ENCODE results near the gene NEGR1. TPM values are rescaled to one million over a fixed set of nuclear protein-coding genes. Genes with fewer than 3 reads are reported as not detected.

Gene NEGR1
- 1 to 10 TPM in 2 of 4 donors, under 1 TPM in 1, not detected in 1; 0.27 to 5.4 (median 1.7) TPM for polyA plus RNA-seq
- long read RNA-seq, donor 1: 0 reads
- long read RNA-seq, donor 2: 0 reads
- long read RNA-seq, donor 3, partial matches to known transcripts: 14 of 14 reads
- long read RNA-seq, donor 3, other reads (novel, unspliced or antisense): 0 of 14 reads
- long read RNA-seq, donor 4: 0 reads
- long read RNA-seq, donor 5: 0 reads
- long read RNA-seq, donor 6: 0 reads
- long read RNA-seq, donor 7: 0 reads
- long read RNA-seq, donor 8: 0 reads
- long read RNA-seq, donor 9: 0 reads
- long read RNA-seq, donor 10, partial matches to known transcripts: 11 of 11 reads
- long read RNA-seq, donor 10, other reads (novel, unspliced or antisense): 0 of 11 reads

DNA sequence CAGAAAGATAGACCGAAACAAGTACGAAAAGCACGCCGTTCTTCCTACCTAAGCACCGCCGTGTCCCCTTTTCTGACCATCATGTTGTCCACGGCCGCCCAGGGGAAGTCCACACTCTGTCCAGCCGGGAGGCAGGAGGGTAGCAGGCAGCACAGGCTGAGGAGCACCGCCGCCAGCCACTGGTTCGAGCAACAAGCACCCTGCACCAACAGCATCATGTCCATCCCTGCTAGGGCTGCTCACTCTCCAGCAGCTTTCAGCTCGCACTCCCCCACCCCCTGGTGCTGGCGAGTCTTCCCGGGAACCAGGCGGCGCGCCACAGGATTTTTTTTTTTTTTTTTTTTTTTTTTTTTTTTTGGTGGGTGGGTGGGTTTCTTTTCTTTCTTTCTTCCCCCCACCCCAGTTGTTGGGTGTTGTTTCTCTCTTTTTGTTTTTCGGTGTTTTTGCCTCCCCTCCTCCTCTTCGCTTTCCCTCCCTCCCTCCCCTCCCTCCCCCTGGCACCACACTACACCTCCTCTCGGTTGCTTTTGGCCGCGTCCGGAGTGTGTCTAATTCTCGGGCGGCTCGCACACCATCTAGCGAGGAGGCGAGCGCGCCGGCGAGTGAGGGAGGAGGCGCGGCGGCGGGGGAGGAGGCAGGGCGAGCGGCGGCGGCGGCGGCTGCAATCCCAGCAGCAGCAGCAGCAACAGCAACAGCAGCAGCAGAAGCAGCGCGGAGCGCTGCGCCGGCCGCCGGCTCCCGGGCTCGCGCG, at the start of gene NEGR1:
Gene NEGR1 (minus strand): TSS at position 269 of the 751 bp plus-strand sequence.
- Histone ChIP-seq H3K4me1 (ENCODE audit: control insufficient read depth in 3 of 3, insufficient read depth in 2 of 3, low read depth in 1 of 3, low read length in 2 of 3) (peaks cover 0 to 4% (median 0%) of the 10 kb centered on the region in 3 donors), H3K27me3 (ENCODE audit: control insufficient read depth in 3 of 3, insufficient read depth in 3 of 3, low read length in 3 of 3) (peaks cover 0 to 41% (median 2%) of the 10 kb centered on the region in 3 donors), H3K4me3 (ENCODE audit: low read depth in 1 of 3, low read length in 3 of 3) (peak within 1 kb of the TSS; percentile 51 to 68 (median 64)), H3K27ac (ENCODE audit: low read depth in 1 of 3, low read length in 2 of 3) (peak within 1 kb of the TSS in 2 of 3 donors; percentile 88 to 90), H3K36me3 (ENCODE audit: control insufficient read depth in 3 of 3, insufficient read depth in 2 of 3, low read depth in 1 of 3, low read length in 3 of 3) (no peaks in the 10 kb centered on the region), H3K9me3 (ENCODE audit: control insufficient read depth in 2 of 2, insufficient read depth in 1 of 2, low read depth in 1 of 2, low read length in 1 of 2) (no peaks in the 10 kb centered on the region)
- no peak for FAIRE-seq
- 1 to 3% (median 1%) methylated on average over 47 to 54 of the region's 54 CpGs for WGBS, 3 donors
- peak; percentile 48 to 74 for DNase-seq

DNA sequence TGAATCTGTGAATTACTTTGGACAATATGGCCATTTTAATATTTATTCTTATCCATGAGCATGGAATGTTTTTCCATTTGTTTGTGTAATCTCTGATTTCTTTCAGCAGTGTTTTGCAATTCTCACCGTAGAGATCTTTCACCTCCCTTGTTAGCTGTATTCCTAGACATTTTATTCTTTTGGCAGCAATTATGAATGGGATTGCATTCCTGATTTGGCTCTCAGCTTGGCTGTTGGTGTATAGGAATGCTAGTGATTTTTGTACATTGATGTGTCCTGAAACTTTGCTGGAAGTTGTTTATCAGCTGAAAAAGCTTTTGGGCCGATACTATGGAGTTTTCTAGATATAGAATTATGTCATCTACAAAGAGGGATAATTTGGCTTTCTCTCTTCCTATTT, 44.2 kb upstream of the NEGR1 start:
- DNase-seq (no peak), FAIRE-seq (no peak)
- H3K36me3 ChIP-seq (ENCODE audit: control insufficient read depth in 3 of 3, insufficient read depth in 2 of 3, low read depth in 1 of 3, low read length in 3 of 3): no peaks in the 10 kb centered on the region
- no peaks in the 10 kb centered on the region for H3K27me3 ChIP-seq (ENCODE audit: control insufficient read depth in 3 of 3, insufficient read depth in 3 of 3, low read length in 3 of 3)
- H3K27ac ChIP-seq (ENCODE audit: low read depth in 1 of 3, low read length in 2 of 3): no peak overlapping the region
- no peaks in the 10 kb centered on the region for H3K4me1 ChIP-seq (ENCODE audit: control insufficient read depth in 3 of 3, insufficient read depth in 2 of 3, low read depth in 1 of 3, low read length in 2 of 3)
- no peak overlapping the region for H3K4me3 ChIP-seq (ENCODE audit: low read depth in 1 of 3, low read length in 3 of 3)
- H3K9me3 ChIP-seq (ENCODE audit: control insufficient read depth in 2 of 2, insufficient read depth in 1 of 2, low read depth in 1 of 2, low read length in 1 of 2): no peaks in the 10 kb centered on the region
- 72 to 89% methylated on average over 2 of the region's 2 CpGs; no CpG with 5 or more reads in 1 of the 3 donors for WGBS, 3 donors

DNA sequence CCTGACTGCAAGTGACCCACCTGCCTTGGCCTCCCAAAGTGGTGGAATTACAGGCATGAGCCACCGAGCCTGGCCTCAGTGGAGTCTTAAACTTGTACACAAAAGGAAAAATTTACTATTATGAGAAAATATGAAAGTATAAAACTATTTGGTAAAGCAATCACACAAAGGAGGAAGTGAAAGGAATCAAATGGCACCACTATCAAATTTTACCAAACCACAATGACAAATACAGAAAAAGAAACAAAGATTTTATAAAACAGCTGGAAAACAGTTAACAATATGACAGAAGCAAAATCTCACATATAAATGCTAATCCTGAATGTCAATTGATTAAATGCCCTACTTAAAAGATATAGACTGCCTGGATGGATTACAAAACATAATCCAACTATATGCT, 42.1 kb upstream of the NEGR1 start:
- Histone ChIP-seq H3K27me3 (ENCODE audit: control insufficient read depth in 3 of 3, insufficient read depth in 3 of 3, low read length in 3 of 3) (no peaks in the 10 kb centered on the region), H3K4me1 (ENCODE audit: control insufficient read depth in 3 of 3, insufficient read depth in 2 of 3, low read depth in 1 of 3, low read length in 2 of 3) (no peaks in the 10 kb centered on the region), H3K27ac (ENCODE audit: low read depth in 1 of 3, low read length in 2 of 3) (no peak overlapping the region), H3K9me3 (ENCODE audit: control insufficient read depth in 2 of 2, insufficient read depth in 1 of 2, low read depth in 1 of 2, low read length in 1 of 2) (no peaks in the 10 kb centered on the region), H3K4me3 (ENCODE audit: low read depth in 1 of 3, low read length in 3 of 3) (no peak overlapping the region), H3K36me3 (ENCODE audit: control insufficient read depth in 3 of 3, insufficient read depth in 2 of 3, low read depth in 1 of 3, low read length in 3 of 3) (no peaks in the 10 kb centered on the region)
- FAIRE-seq (no peak), DNase-seq (no peak)
- WGBS, 3 donors: 43 to 56% methylated on average over 1 of the region's 1 CpG; no CpG with 5 or more reads in 1 of the 3 donors

DNA sequence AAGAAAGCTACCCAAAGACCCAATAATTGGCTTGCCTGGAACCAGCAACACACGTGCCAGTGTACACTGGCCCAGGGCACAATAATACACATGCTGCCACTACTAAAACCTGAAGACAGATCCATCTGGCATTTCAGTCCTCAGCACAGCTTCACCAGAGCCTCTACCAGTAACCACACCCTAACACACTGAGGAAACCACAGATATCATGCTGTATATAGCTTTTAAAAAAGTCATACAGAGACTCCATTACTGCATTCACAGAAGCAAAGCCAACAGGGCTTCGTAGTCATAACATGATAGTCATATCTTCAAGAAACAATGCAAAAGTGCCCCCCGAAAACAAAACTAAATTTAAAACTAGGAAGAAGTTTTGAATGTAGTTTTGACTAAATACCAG, 40.6 kb upstream of the NEGR1 start:
- Histone ChIP-seq H3K9me3 (ENCODE audit: control insufficient read depth in 2 of 2, insufficient read depth in 1 of 2, low read depth in 1 of 2, low read length in 1 of 2) (no peaks in the 10 kb centered on the region), H3K27me3 (ENCODE audit: control insufficient read depth in 3 of 3, insufficient read depth in 3 of 3, low read length in 3 of 3) (no peaks in the 10 kb centered on the region), H3K4me1 (ENCODE audit: control insufficient read depth in 3 of 3, insufficient read depth in 2 of 3, low read depth in 1 of 3, low read length in 2 of 3) (no peaks in the 10 kb centered on the region), H3K4me3 (ENCODE audit: low read depth in 1 of 3, low read length in 3 of 3) (no peak overlapping the region), H3K27ac (ENCODE audit: low read depth in 1 of 3, low read length in 2 of 3) (no peak overlapping the region), H3K36me3 (ENCODE audit: control insufficient read depth in 3 of 3, insufficient read depth in 2 of 3, low read depth in 1 of 3, low read length in 3 of 3) (no peaks in the 10 kb centered on the region)
- FAIRE-seq: no peak
- no peak for DNase-seq
- 63 to 76% methylated on average over 3 of the region's 3 CpGs; no CpG with 5 or more reads in 1 of the 3 donors for WGBS, 3 donors

DNA sequence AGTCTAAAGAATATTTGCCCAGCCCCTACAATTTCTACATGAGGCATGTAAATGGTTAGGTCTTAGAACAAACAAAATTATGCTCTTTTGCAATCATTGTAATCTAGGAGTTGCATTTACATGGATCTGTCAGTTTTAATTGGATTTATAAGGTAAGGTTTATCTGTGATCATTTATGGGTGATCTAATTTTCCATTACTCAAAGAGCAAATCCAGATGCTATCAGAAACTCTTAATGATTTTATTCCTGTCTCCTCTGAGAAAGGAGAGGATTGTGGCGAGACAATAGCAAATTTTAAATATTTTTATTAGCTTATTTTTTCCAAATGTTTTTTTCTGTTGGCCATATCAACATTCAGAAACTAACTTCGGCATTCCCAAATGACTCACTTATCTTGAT, 14.2 kb upstream of the NEGR1 start:
- Histone ChIP-seq H3K9me3 (ENCODE audit: control insufficient read depth in 2 of 2, insufficient read depth in 1 of 2, low read depth in 1 of 2, low read length in 1 of 2) (peaks cover 0 to 3% of the 10 kb centered on the region in 2 donors), H3K4me1 (ENCODE audit: control insufficient read depth in 3 of 3, insufficient read depth in 2 of 3, low read depth in 1 of 3, low read length in 2 of 3) (no peaks in the 10 kb centered on the region), H3K4me3 (ENCODE audit: low read depth in 1 of 3, low read length in 3 of 3) (no peak overlapping the region), H3K27ac (ENCODE audit: low read depth in 1 of 3, low read length in 2 of 3) (no peak overlapping the region), H3K36me3 (ENCODE audit: control insufficient read depth in 3 of 3, insufficient read depth in 2 of 3, low read depth in 1 of 3, low read length in 3 of 3) (no peaks in the 10 kb centered on the region), H3K27me3 (ENCODE audit: control insufficient read depth in 3 of 3, insufficient read depth in 3 of 3, low read length in 3 of 3) (no peaks in the 10 kb centered on the region)
- FAIRE-seq: no peak
- no peak for DNase-seq
- 63 to 81% (median 71%) methylated on average over 2 of the region's 2 CpGs for WGBS, 3 donors

DNA sequence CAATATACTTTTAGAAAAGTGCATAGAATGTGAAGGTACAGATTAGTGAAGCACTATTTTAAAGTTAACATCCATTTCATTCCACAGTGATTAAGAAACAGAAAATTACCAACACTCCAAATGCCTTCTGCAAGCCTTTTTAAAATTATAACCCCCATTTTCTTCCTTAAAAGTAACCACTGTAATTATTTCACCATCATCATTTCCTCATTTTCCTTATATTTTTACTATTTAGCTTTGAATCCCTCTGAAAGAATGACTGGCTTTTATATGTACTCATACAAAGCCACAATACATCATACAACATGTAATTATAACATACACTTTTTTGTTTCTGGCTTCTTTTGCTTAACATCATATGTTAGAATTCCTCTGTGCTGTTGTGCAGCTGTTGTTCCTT, 6.5 kb upstream of the NEGR1 start:
- Histone ChIP-seq H3K4me3 (ENCODE audit: low read depth in 1 of 3, low read length in 3 of 3) (no peak overlapping the region), H3K4me1 (ENCODE audit: control insufficient read depth in 3 of 3, insufficient read depth in 2 of 3, low read depth in 1 of 3, low read length in 2 of 3) (peaks cover 0 to 4% (median 0%) of the 10 kb centered on the region in 3 donors), H3K9me3 (ENCODE audit: control insufficient read depth in 2 of 2, insufficient read depth in 1 of 2, low read depth in 1 of 2, low read length in 1 of 2) (peaks cover 0 to under 1% of the 10 kb centered on the region in 2 donors), H3K36me3 (ENCODE audit: control insufficient read depth in 3 of 3, insufficient read depth in 2 of 3, low read depth in 1 of 3, low read length in 3 of 3) (no peaks in the 10 kb centered on the region), H3K27ac (ENCODE audit: low read depth in 1 of 3, low read length in 2 of 3) (no peak overlapping the region), H3K27me3 (ENCODE audit: control insufficient read depth in 3 of 3, insufficient read depth in 3 of 3, low read length in 3 of 3) (peaks cover 0 to 13% (median 0%) of the 10 kb centered on the region in 3 donors)
- no peak for FAIRE-seq
- no peak for DNase-seq

DNA sequence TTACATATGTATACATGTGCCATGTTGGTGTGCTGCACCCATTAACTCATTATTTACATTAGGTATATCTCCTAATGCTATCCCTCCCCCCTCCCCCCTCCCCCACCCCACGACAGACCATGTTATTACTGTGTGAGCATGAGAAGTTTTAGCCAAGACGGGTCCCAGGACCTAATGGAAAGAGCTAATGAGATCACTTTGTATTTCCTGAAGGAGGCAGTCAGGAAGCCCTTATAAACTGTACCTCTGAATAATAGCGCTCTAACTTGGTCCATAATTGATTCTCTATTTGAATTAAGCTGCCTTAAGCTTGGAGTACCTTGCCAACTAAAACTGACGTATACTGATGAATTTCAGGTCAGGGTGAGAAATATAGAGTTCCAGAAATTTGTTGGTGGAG, 4.1 kb upstream of the NEGR1 start:
- WGBS, 3 donors: 56 to 76% (median 68%) methylated on average over 4 of the region's 4 CpGs
- no peak overlapping the region for H3K27ac ChIP-seq (ENCODE audit: low read depth in 1 of 3, low read length in 2 of 3)

DNA sequence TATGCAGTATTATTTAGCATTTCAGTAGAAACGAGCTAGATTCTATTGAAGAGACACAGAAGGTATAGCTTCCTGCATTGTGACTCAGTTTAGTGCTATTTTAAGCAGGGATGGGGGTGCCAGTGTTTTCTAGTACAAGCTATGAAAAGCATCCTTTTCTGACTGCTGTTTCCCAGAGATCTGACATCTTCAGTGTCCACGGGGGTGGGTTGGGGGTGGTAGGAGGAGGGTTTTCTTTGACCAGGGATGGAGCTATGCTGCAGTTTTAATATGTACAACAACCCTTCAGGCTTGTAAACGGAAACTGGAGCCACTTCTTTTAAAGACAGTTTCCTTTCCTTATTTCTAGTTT, 2.7 kb upstream of the NEGR1 start:
- peak overlapping the region in 2 of 3 donors; percentile 68 to 88 for H3K27ac ChIP-seq (ENCODE audit: low read depth in 1 of 3, low read length in 2 of 3)
- H3K36me3 ChIP-seq (ENCODE audit: control insufficient read depth in 3 of 3, insufficient read depth in 2 of 3, low read depth in 1 of 3, low read length in 3 of 3): no peaks in the 10 kb centered on the region
- FAIRE-seq (no peak), DNase-seq (peak in 1 of 2 donors; percentile 3)
- H3K4me1 ChIP-seq (ENCODE audit: control insufficient read depth in 3 of 3, insufficient read depth in 2 of 3, low read depth in 1 of 3, low read length in 2 of 3): peaks cover 0 to 4% (median 0%) of the 10 kb centered on the region in 3 donors
- 0 to 4% (median 3%) methylated on average over 3 of the region's 3 CpGs for WGBS, 3 donors
- no peaks in the 10 kb centered on the region for H3K9me3 ChIP-seq (ENCODE audit: control insufficient read depth in 2 of 2, insufficient read depth in 1 of 2, low read depth in 1 of 2, low read length in 1 of 2)
- peaks cover 0 to 41% (median 2%) of the 10 kb centered on the region in 3 donors for H3K27me3 ChIP-seq (ENCODE audit: control insufficient read depth in 3 of 3, insufficient read depth in 3 of 3, low read length in 3 of 3)
- H3K4me3 ChIP-seq (ENCODE audit: low read depth in 1 of 3, low read length in 3 of 3): peak overlapping the region in 1 of 3 donors; percentile 68

More for the DNA sequence above, 4.1 kb upstream of the NEGR1 start:
- peaks cover 0 to 4% (median 0%) of the 10 kb centered on the region in 3 donors for H3K4me1 ChIP-seq (ENCODE audit: control insufficient read depth in 3 of 3, insufficient read depth in 2 of 3, low read depth in 1 of 3, low read length in 2 of 3)
- H3K27me3 ChIP-seq (ENCODE audit: control insufficient read depth in 3 of 3, insufficient read depth in 3 of 3, low read length in 3 of 3): peaks cover 0 to 32% (median 2%) of the 10 kb centered on the region in 3 donors
- DNase-seq: no peak
- no peak for FAIRE-seq
- H3K36me3 ChIP-seq (ENCODE audit: control insufficient read depth in 3 of 3, insufficient read depth in 2 of 3, low read depth in 1 of 3, low read length in 3 of 3): no peaks in the 10 kb centered on the region
- no peak overlapping the region for H3K4me3 ChIP-seq (ENCODE audit: low read depth in 1 of 3, low read length in 3 of 3)
- H3K9me3 ChIP-seq (ENCODE audit: control insufficient read depth in 2 of 2, insufficient read depth in 1 of 2, low read depth in 1 of 2, low read length in 1 of 2): no peaks in the 10 kb centered on the region

Measured in small intestine (tissue), 16 donors.